Stimulated activated CD8-positive, alpha-beta memory T cell treated with anti-CD3 and anti-CD28 coated beads, Interleukin-15, amount 100 ng/mL, for 48 hours (primary cell): Measurements from ENCODE around the gene ACTC1.

Experiments
- DNase-seq, 2 donors: peaks; one replicate each; pipeline ENCODE4 v3.0.0-alpha.2; 2020; ENCODE audit warnings: low read depth in 2 of 2

Gene ACTC1

GRCh38 chr15:34759347-34759746 is 36.0 kb downstream of the ACTC1 start:
- DNase-seq: no peak

GRCh38 chr15:34757262-34757661 is 38.1 kb downstream of the ACTC1 start:
- no peak for DNase-seq

- DNase-seq: no peak
Observed at GRCh38 chr15:34755419-34755773, 40.0 kb downstream of the ACTC1 start.

- no peak for DNase-seq
Observed at GRCh38 chr15:34754674-34755418, 40.5 kb downstream of the ACTC1 start, which contains the start of gene GJD2. GJD2 (minus strand) TSS chr15:34754998; CDS start chr15:34754488, 510 bp downstream.

- DNase-seq: no peak
Observed at GRCh38 chr15:34754171-34754601, 41.2 kb downstream of the ACTC1 start.

GRCh38 chr15:34753236-34753894 is 42.0 kb downstream of the ACTC1 start:
- DNase-seq: no peak

- no peak for DNase-seq
Observed at GRCh38 chr15:34749691-34750090, 45.7 kb downstream of the ACTC1 start.
